ENCODE measurements around the gene PHACTR1.

PHACTR1 gene

DNA sequence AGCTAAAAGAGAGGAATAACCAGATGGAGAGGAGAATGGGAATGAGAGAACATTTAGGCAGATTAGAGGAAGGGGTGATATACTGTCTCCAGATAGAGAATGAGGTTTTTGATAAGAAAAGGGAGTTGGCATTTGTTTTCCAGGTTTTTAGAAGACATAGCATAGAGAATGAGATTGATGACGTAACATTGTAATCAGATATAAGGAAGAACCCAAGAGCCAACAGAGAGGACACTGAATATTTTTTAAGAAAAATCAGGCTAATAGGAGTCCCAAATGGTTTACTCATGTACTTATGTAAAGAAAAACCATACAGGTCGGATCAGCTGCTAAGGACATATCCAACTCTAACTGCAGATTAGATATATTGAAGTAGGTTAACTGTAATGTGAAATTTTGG is 498.8 kb downstream of the PHACTR1 start:
- TF ChIP-seq ZFP3 (CRISPR knock-in tag; IDR thresholded peaks at IDR 0.05) (no peak), TCF4 (CRISPR knock-in tag; IDR thresholded peaks at IDR 0.05; ENCODE audit: borderline replicate concordance) (no peak), ZNF70 (CRISPR knock-in tag; IDR thresholded peaks at IDR 0.05) (no peak), ZC3H10 (CRISPR knock-in tag; IDR thresholded peaks at IDR 0.05) (no peak), ISL1 (CRISPR knock-in tag; IDR thresholded peaks at IDR 0.05) (no peak), OSR1 (CRISPR knock-in tag; IDR thresholded peaks at IDR 0.05) (no peak), RARB (CRISPR knock-in tag; IDR thresholded peaks at IDR 0.05) (no peak), ZNF565 (CRISPR knock-in tag; conservative IDR thresholded peaks at IDR 0.05; ENCODE audit: low read depth) (no peak), TOX (CRISPR knock-in tag; IDR thresholded peaks at IDR 0.05; ENCODE audit: borderline replicate concordance) (no peak), CSDC2 (CRISPR knock-in tag; IDR thresholded peaks at IDR 0.05) (no peak), PPARA (CRISPR knock-in tag; IDR thresholded peaks at IDR 0.05; ENCODE audit: borderline replicate concordance) (no peak)
- TF ChIP-seq, protein P1, sequence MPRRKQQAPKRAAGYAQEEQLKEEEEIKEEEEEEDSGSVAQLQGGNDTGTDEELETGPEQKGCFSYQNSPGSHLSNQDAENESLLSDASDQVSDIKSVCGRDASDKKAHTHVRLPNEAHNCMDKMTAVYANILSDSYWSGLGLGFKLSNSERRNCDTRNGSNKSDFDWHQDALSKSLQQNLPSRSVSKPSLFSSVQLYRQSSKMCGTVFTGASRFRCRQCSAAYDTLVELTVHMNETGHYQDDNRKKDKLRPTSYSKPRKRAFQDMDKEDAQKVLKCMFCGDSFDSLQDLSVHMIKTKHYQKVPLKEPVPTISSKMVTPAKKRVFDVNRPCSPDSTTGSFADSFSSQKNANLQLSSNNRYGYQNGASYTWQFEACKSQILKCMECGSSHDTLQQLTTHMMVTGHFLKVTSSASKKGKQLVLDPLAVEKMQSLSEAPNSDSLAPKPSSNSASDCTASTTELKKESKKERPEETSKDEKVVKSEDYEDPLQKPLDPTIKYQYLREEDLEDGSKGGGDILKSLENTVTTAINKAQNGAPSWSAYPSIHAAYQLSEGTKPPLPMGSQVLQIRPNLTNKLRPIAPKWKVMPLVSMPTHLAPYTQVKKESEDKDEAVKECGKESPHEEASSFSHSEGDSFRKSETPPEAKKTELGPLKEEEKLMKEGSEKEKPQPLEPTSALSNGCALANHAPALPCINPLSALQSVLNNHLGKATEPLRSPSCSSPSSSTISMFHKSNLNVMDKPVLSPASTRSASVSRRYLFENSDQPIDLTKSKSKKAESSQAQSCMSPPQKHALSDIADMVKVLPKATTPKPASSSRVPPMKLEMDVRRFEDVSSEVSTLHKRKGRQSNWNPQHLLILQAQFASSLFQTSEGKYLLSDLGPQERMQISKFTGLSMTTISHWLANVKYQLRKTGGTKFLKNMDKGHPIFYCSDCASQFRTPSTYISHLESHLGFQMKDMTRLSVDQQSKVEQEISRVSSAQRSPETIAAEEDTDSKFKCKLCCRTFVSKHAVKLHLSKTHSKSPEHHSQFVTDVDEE (CRISPR knock-in tag; IDR thresholded peaks at IDR 0.05), result no peak
- TF ChIP-seq, protein P2, sequence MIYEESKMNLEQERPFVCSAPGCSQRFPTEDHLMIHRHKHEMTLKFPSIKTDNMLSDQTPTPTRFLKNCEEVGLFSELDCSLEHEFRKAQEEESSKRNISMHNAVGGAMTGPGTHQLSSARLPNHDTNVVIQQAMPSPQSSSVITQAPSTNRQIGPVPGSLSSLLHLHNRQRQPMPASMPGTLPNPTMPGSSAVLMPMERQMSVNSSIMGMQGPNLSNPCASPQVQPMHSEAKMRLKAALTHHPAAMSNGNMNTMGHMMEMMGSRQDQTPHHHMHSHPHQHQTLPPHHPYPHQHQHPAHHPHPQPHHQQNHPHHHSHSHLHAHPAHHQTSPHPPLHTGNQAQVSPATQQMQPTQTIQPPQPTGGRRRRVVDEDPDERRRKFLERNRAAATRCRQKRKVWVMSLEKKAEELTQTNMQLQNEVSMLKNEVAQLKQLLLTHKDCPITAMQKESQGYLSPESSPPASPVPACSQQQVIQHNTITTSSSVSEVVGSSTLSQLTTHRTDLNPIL (CRISPR knock-in tag; IDR thresholded peaks at IDR 0.05; ENCODE audit: low read depth), result no peak
- ATAC-seq, result no peak

- no peak for ATAC-seq
- no peak for TF ChIP-seq ZC3H10 (CRISPR knock-in tag; IDR thresholded peaks at IDR 0.05)
- TF ChIP-seq ARNTL (CRISPR knock-in tag; IDR thresholded peaks at IDR 0.05; ENCODE audit: borderline replicate concordance, low read depth), result no peak
- TF ChIP-seq ZFP30 (CRISPR knock-in tag; IDR thresholded peaks at IDR 0.05), result no peak
- no peak for TF ChIP-seq ZNF8 (CRISPR knock-in tag; IDR thresholded peaks at IDR 0.05)
Observed at GRCh38 chr6:13216236-13217014, 499.9 kb downstream of the PHACTR1 start.

- TF ChIP-seq OSR1 (CRISPR knock-in tag; IDR thresholded peaks at IDR 0.05), result no peak
- TF ChIP-seq ARNTL (CRISPR knock-in tag; IDR thresholded peaks at IDR 0.05; ENCODE audit: borderline replicate concordance, low read depth), result no peak
- no peak for TF ChIP-seq GLIS3 (CRISPR knock-in tag; IDR thresholded peaks at IDR 0.05)
- no peak for TF ChIP-seq ZC3H10 (CRISPR knock-in tag; IDR thresholded peaks at IDR 0.05)
- TF ChIP-seq BACH2 (CRISPR knock-in tag; IDR thresholded peaks at IDR 0.05; ENCODE audit: borderline replicate concordance), result no peak
- TF ChIP-seq, protein P3, sequence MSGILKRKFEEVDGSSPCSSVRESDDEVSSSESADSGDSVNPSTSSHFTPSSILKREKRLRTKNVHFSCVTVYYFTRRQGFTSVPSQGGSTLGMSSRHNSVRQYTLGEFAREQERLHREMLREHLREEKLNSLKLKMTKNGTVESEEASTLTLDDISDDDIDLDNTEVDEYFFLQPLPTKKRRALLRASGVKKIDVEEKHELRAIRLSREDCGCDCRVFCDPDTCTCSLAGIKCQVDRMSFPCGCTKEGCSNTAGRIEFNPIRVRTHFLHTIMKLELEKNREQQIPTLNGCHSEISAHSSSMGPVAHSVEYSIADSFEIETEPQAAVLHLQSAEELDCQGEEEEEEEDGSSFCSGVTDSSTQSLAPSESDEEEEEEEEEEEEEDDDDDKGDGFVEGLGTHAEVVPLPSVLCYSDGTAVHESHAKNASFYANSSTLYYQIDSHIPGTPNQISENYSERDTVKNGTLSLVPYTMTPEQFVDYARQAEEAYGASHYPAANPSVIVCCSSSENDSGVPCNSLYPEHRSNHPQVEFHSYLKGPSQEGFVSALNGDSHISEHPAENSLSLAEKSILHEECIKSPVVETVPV (CRISPR knock-in tag; IDR thresholded peaks at IDR 0.05), result no peak
- TF ChIP-seq ZFP30 (CRISPR knock-in tag; IDR thresholded peaks at IDR 0.05), result no peak
- TF ChIP-seq ZNF8 (CRISPR knock-in tag; IDR thresholded peaks at IDR 0.05), result no peak
- no peak for TF ChIP-seq ESRRG (CRISPR knock-in tag; IDR thresholded peaks at IDR 0.05)
- TF ChIP-seq TOX (CRISPR knock-in tag; IDR thresholded peaks at IDR 0.05; ENCODE audit: borderline replicate concordance), result no peak
- no peak for TF ChIP-seq ZNF565 (CRISPR knock-in tag; conservative IDR thresholded peaks at IDR 0.05; ENCODE audit: low read depth)
- no peak for TF ChIP-seq TCF4 (CRISPR knock-in tag; IDR thresholded peaks at IDR 0.05; ENCODE audit: borderline replicate concordance)
- no peak for TF ChIP-seq PATZ1 (CRISPR knock-in tag; IDR thresholded peaks at IDR 0.05; ENCODE audit: borderline replicate concordance)
- TF ChIP-seq SNAI2 (CRISPR knock-in tag; IDR thresholded peaks at IDR 0.05), result no peak
- no peak for TF ChIP-seq ZFP3 (CRISPR knock-in tag; IDR thresholded peaks at IDR 0.05)
- no peak for ATAC-seq
Observed at GRCh38 chr6:13217206-13217905, 500.8 kb downstream of the PHACTR1 start.

Measured in SK-N-SH treated with all-trans-retinoic acid at 6 μM for 48 hours (cell line).